ENCODE results near the gene FADS2. TPM values are rescaled to one million over a fixed set of nuclear protein-coding genes. Genes with fewer than 3 reads are reported as not detected.

FADS2 gene
- total RNA-seq, 4 donors from 2014 or later = 13.5 to 117 (median 84.9) TPM

DNA sequence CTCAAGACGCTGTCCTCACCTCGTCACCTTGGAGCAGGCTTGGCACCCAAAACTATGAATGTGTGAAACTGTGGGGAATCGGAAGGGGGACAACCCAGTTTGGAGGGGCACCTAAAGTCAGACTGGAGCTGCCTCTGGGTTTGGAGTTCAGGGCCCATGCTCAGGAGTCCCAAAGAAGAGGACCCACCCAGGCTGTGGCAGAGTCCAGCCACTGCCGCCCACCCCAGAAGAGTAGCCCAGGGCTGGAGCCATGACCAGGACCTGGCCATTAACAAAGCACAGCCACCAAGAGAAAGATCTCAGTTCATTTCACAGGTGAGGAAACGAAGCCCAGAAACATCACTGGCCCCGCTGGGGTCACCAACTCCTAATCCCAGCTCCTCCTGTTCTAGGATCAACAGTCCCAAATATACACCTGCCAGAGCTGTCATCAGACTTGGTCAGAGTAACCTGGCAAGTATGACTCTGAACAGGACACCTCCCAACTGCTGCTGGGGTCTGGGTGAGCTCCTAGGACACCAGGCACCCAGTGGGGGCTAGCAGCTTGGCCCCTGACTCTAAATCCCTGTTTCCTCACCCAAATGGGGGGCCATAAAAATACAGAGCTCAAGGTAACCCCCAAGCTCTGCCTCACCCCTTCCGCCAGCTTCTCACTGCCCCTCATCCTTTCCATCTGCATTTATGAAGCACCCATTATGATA is 86.5 kb downstream of the FADS2 start:
- Histone ChIP-seq H3K27ac (peak overlapping the region; percentile 90 to 94), H3K4me1 (peaks cover 0 to 9% of the 10 kb centered on the region in 2 donors), H3K9me3 (no peaks in the 10 kb centered on the region), H3K27me3 (no peaks in the 10 kb centered on the region), H3K36me3 (no peaks in the 10 kb centered on the region), H3K4me3 (no peak overlapping the region)
- peak in 1 of 2 donors; percentile 10 for DNase-seq
- TF ChIP-seq CTCF (IDR thresholded peaks at IDR 0.05) (no peak), POLR2A (IDR thresholded peaks at IDR 0.05) (no peak)
- intact Hi-C loops (cut with DNase I; ENCODE audit: low total_unique reads) = no loop called here

DNA sequence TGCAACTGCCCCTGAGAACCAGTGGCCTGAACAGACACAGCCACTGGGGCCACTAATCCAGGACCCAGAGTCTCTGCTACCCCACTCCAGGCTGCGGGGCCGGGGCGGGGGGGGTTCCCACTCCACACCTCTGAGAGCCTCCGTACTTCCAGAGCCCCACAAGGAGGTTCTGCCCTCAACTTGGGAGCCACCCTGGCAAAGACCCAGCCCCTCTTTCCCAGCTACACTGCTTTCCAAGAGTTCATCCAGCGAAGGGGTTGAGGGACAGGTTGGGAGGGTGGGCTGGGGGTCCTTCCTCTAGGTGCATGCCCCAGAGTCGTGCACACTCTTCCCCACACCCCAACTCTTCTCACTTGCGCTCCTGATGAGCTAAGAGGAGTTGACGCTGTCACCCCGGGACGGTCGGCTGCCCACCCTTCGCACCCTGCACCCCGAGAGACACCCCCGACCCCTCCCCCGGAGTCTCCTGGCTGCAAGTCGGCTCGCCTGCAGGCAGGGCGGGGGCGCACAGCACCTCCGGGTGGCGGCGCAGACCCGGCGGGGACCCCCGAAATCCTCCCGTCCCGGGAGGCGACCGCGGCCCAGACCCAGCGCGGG is 88.7 kb downstream of the FADS2 start:
- Histone ChIP-seq H3K4me3 (peak overlapping the region; percentile 47 to 80), H3K36me3 (no peaks in the 10 kb centered on the region), H3K27ac (peak overlapping the region; percentile 90 to 94), H3K27me3 (no peaks in the 10 kb centered on the region), H3K9me3 (no peaks in the 10 kb centered on the region), H3K4me1 (peaks cover 4 to 5% of the 10 kb centered on the region in 2 donors)
- TF ChIP-seq POLR2A (IDR thresholded peaks at IDR 0.05) (no peak), CTCF (IDR thresholded peaks at IDR 0.05) (no peak)
- DNase-seq = peak in 1 of 2 donors; percentile 46
- intact Hi-C loops (cut with DNase I; ENCODE audit: low total_unique reads) = no loop called here

MicroRNAs encoded within 50 kb of the gene (microRNA counts, 767-probe panel; counts per million panel counts)
- microRNA hsa-miR-1908 (0 counts per million in 2 donors), microRNA hsa-miR-611 (0 counts per million in 2 donors)

Small RNAs within 50 kb of the gene (microRNA-seq; reads per million reads assigned to microRNA genes)
- gene MIR6746 (ENCODE audit: borderline microRNAs expressed, borderline replicate concordance) = not detected

Small RNAs within 50 kb of the gene (small RNA-seq; reads per million reads assigned to genes)
- gene MIR6746 = not detected

Other genes starting within 250 kb of the FADS2 start
- gene SYT7, start 247.2 kb upstream of the FADS2 start, total RNA-seq = 1 to 10 TPM; 2.1 to 10.0 (median 5.9) TPM
- gene DAGLA, start 147.9 kb upstream of the FADS2 start, total RNA-seq = 1 to 10 TPM in 2 of 4 donors, under 1 TPM in 2; 0.29 to 5.4 (median 1.9) TPM
- gene MYRF, start 75.7 kb upstream of the FADS2 start, total RNA-seq = 100 to 1,000 TPM in 1 of 4 donors, 10 to 100 TPM in 2, 1 to 10 TPM in 1; 6.4 to 106 (median 12.7) TPM
- 10 to 100 TPM; 14.6 to 96.9 (median 38.7) TPM for gene TMEM258, start 35.7 kb upstream of the FADS2 start, total RNA-seq
- 10 to 100 TPM in 1 of 4 donors, 1 to 10 TPM in 2, under 1 TPM in 1; 0.77 to 19.4 (median 6.8) TPM for gene FEN1, start 35.4 kb upstream of the FADS2 start, total RNA-seq
- 10 to 100 TPM; 23.8 to 57.1 (median 38.3) TPM for gene FADS1, start 11.3 kb upstream of the FADS2 start, total RNA-seq
- gene FADS3, start 63.2 kb downstream of the FADS2 start, total RNA-seq = 10 to 100 TPM; 18.2 to 74.6 (median 32.0) TPM
- gene RAB3IL1, start 89.3 kb downstream of the FADS2 start, total RNA-seq = 10 to 100 TPM; 12.6 to 60.3 (median 26.8) TPM
- gene BEST1, start 122.1 kb downstream of the FADS2 start, total RNA-seq = 10 to 100 TPM in 1 of 4 donors, 1 to 10 TPM in 3; 3.3 to 11.1 (median 3.9) TPM
- 1,000 to 10,000 TPM in 3 of 4 donors, 100 to 1,000 TPM in 1; 402 to 1,927 (median 1,615) TPM for gene FTH1, start 139.3 kb downstream of the FADS2 start, total RNA-seq